GM12873 (cell line): ENCODE data around the gene CELF4.
A peak's percentile ranks its signal among the peaks of the same experiment; 100 is the strongest.

ENCODE experiments used
- CTCF ChIP-seq: IDR thresholded peaks from 2 replicates; pipeline ENCODE4 v1.5.1; 2012; ENCODE audit warnings: low read depth, mild to moderate bottlenecking, moderate library complexity, low read length, control low read depth; ENCODE audit not compliant: insufficient read depth; ENCODE audit errors: missing control alignments

Gene CELF4

GRCh38 chr18:37564711-37565100, 892 bp downstream of the CELF4 start:
- no peak for TF ChIP-seq CTCF

- no peak for TF ChIP-seq CTCF
These were observed 1.6 kb downstream of the CELF4 start for GRCh38 chr18:37563931-37564392.

- TF ChIP-seq CTCF = no peak
These were observed 3.6 kb downstream of the CELF4 start for GRCh38 chr18:37561986-37562385.

GRCh38 chr18:37560003-37560402, 5.6 kb downstream of the CELF4 start:
- no peak for TF ChIP-seq CTCF

- TF ChIP-seq CTCF = no peak
These were observed 6.4 kb downstream of the CELF4 start for GRCh38 chr18:37559194-37559593.

- TF ChIP-seq CTCF = no peak
These were observed 11.2 kb downstream of the CELF4 start for GRCh38 chr18:37554399-37554787.

GRCh38 chr18:37553633-37554398, 11.8 kb downstream of the CELF4 start:
- peak; percentile 32 for TF ChIP-seq CTCF
